ENCODE data around the gene EPS15. TPM values are rescaled to one million over a fixed set of nuclear protein-coding genes. Genes with fewer than 3 reads are reported as not detected.

The EPS15 gene
- total and polyA plus RNA-seq, 9 of the 15 experiments (the other 6 are each of a cell fraction or from before 2014, with no cell fraction given): 23.1 to 69.0 (median 41.7) TPM

DNA sequence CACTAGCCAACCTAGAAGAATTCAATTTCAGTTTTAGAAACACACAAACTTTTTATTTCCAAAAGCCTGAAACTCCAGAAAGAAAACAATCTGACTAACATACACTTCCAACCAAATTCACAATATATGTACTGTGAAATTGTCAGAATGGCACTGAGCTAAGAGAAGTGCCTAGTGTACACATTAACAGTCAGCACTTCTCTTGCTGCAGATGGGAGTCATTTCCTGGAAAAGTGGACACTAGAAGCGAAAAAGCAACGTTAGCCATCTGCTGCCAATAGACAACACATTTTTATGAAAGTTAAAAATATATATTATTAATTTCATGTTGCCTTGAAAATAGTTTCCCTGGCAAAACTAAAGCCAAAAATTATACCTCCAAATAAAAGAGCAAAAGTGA lies 66.1 kb downstream of the EPS15 start:
- no peak for TF ChIP-seq ZNF77 (CRISPR knock-in tag; IDR thresholded peaks at IDR 0.05)
- no peak for TF ChIP-seq ZNF551 (CRISPR knock-in tag; IDR thresholded peaks at IDR 0.05)
- TF ChIP-seq ZNF41 (CRISPR knock-in tag; conservative IDR thresholded peaks at IDR 0.05): no peak
- no peak for TF ChIP-seq MLX (CRISPR knock-in tag; conservative IDR thresholded peaks at IDR 0.05)
- peak; percentile 31 for TF ChIP-seq C11orf30 (IDR thresholded peaks at IDR 0.05; ENCODE audit: low read depth)
- TF ChIP-seq CTCF (IDR thresholded peaks at IDR 0.05 in 2 of 3, conservative IDR thresholded peaks at IDR 0.05 in 1 of 3; ENCODE audit: insufficient read depth in 2 of 3, low read depth in 1 of 3, low read length in 3 of 3): no peak
- no peak for TF ChIP-seq SRSF1 (IDR thresholded peaks at IDR 0.05; ENCODE audit: low read depth, low read length)
- TF ChIP-seq GTF2A2 (tag; IDR thresholded peaks at IDR 0.05): no peak
- DNase-seq (ENCODE audit: extremely low read depth in 1 of 4, low spot score in 3 of 4): no peak
- Histone ChIP-seq H3K36me3 (ENCODE audit: control insufficient read depth, insufficient read depth, low read length) (peaks cover 8% of the 10 kb centered on the region; the same call in 1 of the 3 replicates), H3K4me2 (ENCODE audit: insufficient read depth, low read length) (no peak overlapping the region), H3K4me1 (replicated peaks in 1 of 2; ENCODE audit: control insufficient read depth in 2 of 2, insufficient read depth in 2 of 2, low read length in 2 of 2) (no peaks in the 10 kb centered on the region; a peak in 1 of 5 replicates), H3K4me3 (no peak overlapping the region), H3K27me3 (ENCODE audit: control insufficient read depth in 2 of 2, insufficient read depth in 2 of 2, low read length in 2 of 2) (no peaks in the 10 kb centered on the region), H3K9ac (ENCODE audit: insufficient read depth in 1 of 2, low read depth in 2 of 2, low read length in 2 of 2) (no peak overlapping the region), H3K9me3 (replicated peaks; ENCODE audit: control insufficient read depth, insufficient read depth, low read depth, low read length) (no peaks in the 10 kb centered on the region), H3K79me2 (ENCODE audit: control insufficient read depth, insufficient read depth, low read length) (no peaks in the 10 kb centered on the region), H3K9me1 (ENCODE audit: control insufficient read depth, insufficient read depth, low read length) (no peaks in the 10 kb centered on the region), H4K20me1 (replicated peaks; ENCODE audit: control insufficient read depth, insufficient read depth, low read length) (no peaks in the 10 kb centered on the region), H3K27ac (ENCODE audit: extremely low read depth, low read depth, low read length) (no peak overlapping the region), H2AFZ (ENCODE audit: low read depth, low read length) (no peak overlapping the region)
- ChIA-PET CTCF (ENCODE audit: low intra/inter-chr PET ratio) (interaction anchor here (0.6 kb wide), 1 partner anchor 10 kb away, joined by 3 read pairs; no protein-coding TSS in a partner anchor), POLR2A (interaction anchor here (0.9 kb wide), 1 partner anchor 99 kb away, joined by 3 read pairs; no protein-coding TSS in a partner anchor)
- no peak for FAIRE-seq
- no peak for ATAC-seq
- in situ Hi-C loops (cut with MboI): no loop called here
- 23% methylated on average over 2 of the region's 2 CpGs for WGBS (ENCODE audit: insufficient coverage, low coverage, missing lambda C conversion rate)
- no TSS peak for BruUV-seq (replicated peaks)
- intact Hi-C loops (cut with micrococcal nuclease): no loop called here

All from K562 (cell line).